Liver (tissue), 3 donors: ENCODE measurements around the gene ADM2.

Source experiments
- ATF3 ChIP-seq: IDR thresholded peaks from 2 replicates; pipeline ENCODE4 v1.6.1; 2016; ENCODE audit warnings: antibody characterized with exemption
- CTCF ChIP-seq: fragments of 150-350 bp; IDR thresholded peaks from 2 replicates; pipeline ENCODE4 v1.5.1; 2017; ENCODE audit warnings: improper control_type of control experiment, low read depth, low read length; ENCODE audit not compliant: missing input control
- EGR1 ChIP-seq, 2 donors: IDR thresholded peaks; 2 replicates each; pipeline ENCODE4 v1.6.1; 2016 to 2018; ENCODE audit warnings: antibody characterized with exemption in 2 of 2, low read depth in 2 of 2
- FOXA1 ChIP-seq: IDR thresholded peaks from 2 replicates; pipeline ENCODE4 v1.6.1; 2016; ENCODE audit warnings: antibody characterized with exemption
- GABPA ChIP-seq, 2 donors: IDR thresholded peaks in 1 of 2; conservative IDR thresholded peaks in 1 of 2; 2 replicates each; pipeline ENCODE4 v1.6.1; 2016; ENCODE audit warnings: antibody characterized with exemption in 2 of 2, mild to moderate bottlenecking in 1 of 2, moderate library complexity in 1 of 2
- JUND ChIP-seq, 2 donors: IDR thresholded peaks; 2 replicates each; pipeline ENCODE4 v1.6.1; 2016; ENCODE audit warnings: antibody characterized with exemption in 2 of 2
- MAX ChIP-seq: IDR thresholded peaks from 2 replicates; pipeline ENCODE4 v1.6.1; 2016; ENCODE audit warnings: antibody characterized with exemption
- RAD21 ChIP-seq, 2 donors: IDR thresholded peaks; 2 replicates each; pipeline ENCODE4 v1.6.1; 2016; ENCODE audit warnings: antibody characterized with exemption in 2 of 2, mild to moderate bottlenecking in 2 of 2
- REST ChIP-seq: IDR thresholded peaks from 2 replicates; pipeline ENCODE4 v1.6.1; 2016; ENCODE audit warnings: antibody characterized with exemption, mild to moderate bottlenecking
- SP1 ChIP-seq: IDR thresholded peaks from 2 replicates; pipeline ENCODE4 v1.6.1; 2018; ENCODE audit warnings: antibody characterized with exemption, mild to moderate bottlenecking
- TAF1 ChIP-seq: conservative IDR thresholded peaks from 2 replicates; pipeline ENCODE4 v1.6.1; 2016; ENCODE audit warnings: antibody characterized with exemption, mild to moderate bottlenecking
- YY1 ChIP-seq: IDR thresholded peaks from 2 replicates; pipeline ENCODE4 v1.6.1; 2016; ENCODE audit warnings: antibody characterized with exemption, mild to moderate bottlenecking
- donor health status: healthy.
- donor health status: healthy.

GRCh38 chr22:50456466-50457234 is 24.7 kb upstream of the ADM2 start:
- TF ChIP-seq TAF1 (no peak), CTCF (no peak), EGR1 (IDR thresholded peaks at IDR 0.05; ENCODE audit: low read depth in 2 of 2) (no peak), MAX (no peak), ATF3 (no peak), YY1 (no peak), REST (no peak), RAD21 (IDR thresholded peaks at IDR 0.05) (no peak), FOXA1 (no peak), JUND (IDR thresholded peaks at IDR 0.05) (no peak), SP1 (no peak), GABPA (IDR thresholded peaks at IDR 0.05 in 1 of 2, conservative IDR thresholded peaks at IDR 0.05 in 1 of 2) (no peak)
